Measurements from ENCODE around the gene PUS3. TPM values are rescaled to one million over a fixed set of nuclear protein-coding genes. Genes with fewer than 3 reads are reported as not detected.

PUS3 gene
- total RNA-seq: 10 to 100 TPM in 1 of 2 donors, 1 to 10 TPM in 1; 8.7 to 12.6 TPM
- 10 to 100 TPM; 13.5 to 19.1 (median 17.1) TPM for polyA plus RNA-seq (ENCODE audit: insufficient read length in 6 of 6)
- long read RNA-seq, donor 1, transcript PUS3-201 (4 exons, 1,843 nt): major isoform, 5 of 8 reads
- long read RNA-seq, donor 1, partial matches to known transcripts: 0 of 8 reads
- long read RNA-seq, donor 1, other reads (novel, unspliced or antisense): 0 of 8 reads
- long read RNA-seq, donor 2, partial matches to known transcripts: 5 of 14 reads
- long read RNA-seq, donor 2, other reads (novel, unspliced or antisense): 0 of 14 reads
- long read RNA-seq, donor 3, partial matches to known transcripts: 0 of 1 reads
- long read RNA-seq, donor 3, other reads (novel, unspliced or antisense): 0 of 1 reads
- long read RNA-seq, donor 4, transcript PUS3-201 (4 exons, 1,843 nt): major isoform, 5 of 13 reads
- long read RNA-seq, donor 4, partial matches to known transcripts: 1 of 13 reads
- long read RNA-seq, donor 4, other reads (novel, unspliced or antisense): 4 of 13 reads
- long read RNA-seq, donor 5, partial matches to known transcripts: 0 of 7 reads
- long read RNA-seq, donor 5, other reads (novel, unspliced or antisense): 0 of 7 reads
- long read RNA-seq, donor 6, partial matches to known transcripts: 0 of 7 reads
- long read RNA-seq, donor 6, other reads (novel, unspliced or antisense): 0 of 7 reads
- long read RNA-seq, donor 7, partial matches to known transcripts: 0 of 2 reads
- long read RNA-seq, donor 7, other reads (novel, unspliced or antisense): 0 of 2 reads
- long read RNA-seq, donor 8, partial matches to known transcripts: 0 of 4 reads
- long read RNA-seq, donor 8, other reads (novel, unspliced or antisense): 0 of 4 reads
- long read RNA-seq, donor 9: 0 reads
- long read RNA-seq, donor 10, partial matches to known transcripts: 0 of 11 reads
- long read RNA-seq, donor 10, other reads (novel, unspliced or antisense): 6 of 11 reads
- long read RNA-seq, donor 11, partial matches to known transcripts: 0 of 2 reads
- long read RNA-seq, donor 11, other reads (novel, unspliced or antisense): 0 of 2 reads
- long read RNA-seq, donor 12, partial matches to known transcripts: 0 of 3 reads
- long read RNA-seq, donor 12, other reads (novel, unspliced or antisense): 0 of 3 reads

DNA sequence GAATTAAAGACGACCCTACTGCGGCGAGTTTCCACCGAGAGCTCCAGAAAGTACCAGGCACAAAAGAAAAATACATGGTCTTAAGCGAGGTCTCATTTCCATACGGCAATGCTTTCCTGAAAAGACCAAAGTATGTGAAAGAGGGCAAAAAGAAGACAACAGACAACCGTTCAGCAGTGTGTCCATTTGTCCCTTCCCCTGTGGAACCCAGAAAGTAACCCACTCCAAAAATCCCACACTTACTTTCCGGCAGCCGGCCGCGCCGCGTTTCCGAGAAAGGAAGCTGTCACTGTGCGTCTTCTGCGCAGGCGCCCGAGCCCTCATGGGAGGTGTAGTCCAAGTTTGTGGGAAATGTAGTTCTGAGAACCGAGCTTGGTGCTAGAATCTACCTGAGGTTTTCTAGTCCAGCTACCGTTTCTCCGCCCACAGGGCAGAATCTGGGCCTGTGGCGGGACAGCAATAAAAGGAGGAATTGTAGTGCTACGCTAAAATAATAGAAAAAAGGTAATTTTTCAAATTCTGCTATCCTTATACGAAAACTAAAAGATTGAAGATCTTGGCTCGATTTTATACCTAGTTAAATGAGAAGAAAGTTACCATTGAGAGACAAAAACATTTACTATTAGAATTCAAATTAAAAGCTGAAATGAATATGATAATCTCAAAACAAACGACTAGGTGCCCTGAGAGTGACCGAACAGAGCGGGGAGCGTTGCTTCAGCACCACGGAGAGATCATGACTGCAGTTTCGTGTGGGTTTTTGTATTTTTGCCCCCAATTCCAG lies at the start of gene PUS3:
Gene PUS3 (minus strand): TSS at position 280 of the 784 bp plus-strand sequence. CDS start 6,922 bp downstream, outside the sequence.
- TF ChIP-seq, protein P1, sequence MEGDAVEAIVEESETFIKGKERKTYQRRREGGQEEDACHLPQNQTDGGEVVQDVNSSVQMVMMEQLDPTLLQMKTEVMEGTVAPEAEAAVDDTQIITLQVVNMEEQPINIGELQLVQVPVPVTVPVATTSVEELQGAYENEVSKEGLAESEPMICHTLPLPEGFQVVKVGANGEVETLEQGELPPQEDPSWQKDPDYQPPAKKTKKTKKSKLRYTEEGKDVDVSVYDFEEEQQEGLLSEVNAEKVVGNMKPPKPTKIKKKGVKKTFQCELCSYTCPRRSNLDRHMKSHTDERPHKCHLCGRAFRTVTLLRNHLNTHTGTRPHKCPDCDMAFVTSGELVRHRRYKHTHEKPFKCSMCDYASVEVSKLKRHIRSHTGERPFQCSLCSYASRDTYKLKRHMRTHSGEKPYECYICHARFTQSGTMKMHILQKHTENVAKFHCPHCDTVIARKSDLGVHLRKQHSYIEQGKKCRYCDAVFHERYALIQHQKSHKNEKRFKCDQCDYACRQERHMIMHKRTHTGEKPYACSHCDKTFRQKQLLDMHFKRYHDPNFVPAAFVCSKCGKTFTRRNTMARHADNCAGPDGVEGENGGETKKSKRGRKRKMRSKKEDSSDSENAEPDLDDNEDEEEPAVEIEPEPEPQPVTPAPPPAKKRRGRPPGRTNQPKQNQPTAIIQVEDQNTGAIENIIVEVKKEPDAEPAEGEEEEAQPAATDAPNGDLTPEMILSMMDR (IDR thresholded peaks at IDR 0.05): no peak
- Histone ChIP-seq H3K9me3 (no peaks in the 10 kb centered on the region), H3K4me3 (peak within 1 kb of the TSS; percentile 47 to 62), H3K27ac (peak within 1 kb of the TSS; percentile 58 to 83), H3K27me3 (peaks cover 18 to 37% of the 10 kb centered on the region in 2 donors), H3K36me3 (peaks cover 0 to 14% of the 10 kb centered on the region in 2 donors), H3K4me1 (peaks cover 15 to 27% of the 10 kb centered on the region in 2 donors)
- DNase-seq (peak; percentile 84 to 97 (median 91)), ATAC-seq (peak; percentile 98)
- intact Hi-C loops (cut with DNase I): no loop called here

DNA sequence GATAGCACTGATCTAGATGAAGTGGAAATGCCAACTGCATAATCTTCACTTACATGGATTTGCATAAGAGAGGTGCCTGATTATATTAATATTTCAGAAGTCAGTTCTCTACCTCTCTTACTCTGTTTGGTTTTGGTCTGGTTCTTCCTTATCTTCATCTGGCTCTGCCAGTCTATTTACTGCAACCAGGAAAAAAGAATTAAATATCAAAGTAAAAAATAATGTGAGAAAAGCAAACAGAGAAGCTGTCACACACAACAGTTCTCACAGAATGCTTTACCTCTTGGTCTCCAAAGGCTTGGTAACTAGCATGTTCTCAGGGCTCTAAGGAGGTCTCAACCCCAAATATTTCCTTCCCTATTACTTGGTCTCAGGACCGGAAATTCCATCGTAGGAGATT lies 49.6 kb upstream of the PUS3 start:
- Histone ChIP-seq H3K4me1 (peaks cover 0 to 5% of the 10 kb centered on the region in 2 donors), H3K9me3 (no peaks in the 10 kb centered on the region), H3K27ac (peak overlapping the region in 1 of 2 donors; percentile 45), H3K4me3 (no peak overlapping the region), H3K36me3 (no peaks in the 10 kb centered on the region), H3K27me3 (no peaks in the 10 kb centered on the region)
- TF ChIP-seq, protein P1 (IDR thresholded peaks at IDR 0.05): no peak
- intact Hi-C loops (cut with DNase I): no loop called here
- ATAC-seq: no peak
- no peak for DNase-seq

- H3K9me3 ChIP-seq: no peaks in the 10 kb centered on the region
- no peaks in the 10 kb centered on the region for H3K36me3 ChIP-seq
- no peaks in the 10 kb centered on the region for H3K27me3 ChIP-seq
- TF ChIP-seq, protein P1 (IDR thresholded peaks at IDR 0.05): no peak
- no peak overlapping the region for H3K27ac ChIP-seq
- H3K4me3 ChIP-seq: no peak overlapping the region
- H3K4me1 ChIP-seq: peaks cover 0 to 5% of the 10 kb centered on the region in 2 donors
- ATAC-seq (no peak), DNase-seq (peak in 1 of 4 donors; percentile 68)
- intact Hi-C loops (cut with DNase I): no loop called here
Measured at GRCh38 chr11:125951731-125952130, 48.7 kb upstream of the PUS3 start.

- peak; percentile 51 for ATAC-seq
- Histone ChIP-seq H3K9me3 (no peaks in the 10 kb centered on the region), H3K4me1 (peaks cover 0 to 5% of the 10 kb centered on the region in 2 donors)
Measured at GRCh38 chr11:125950696-125951651, 48.0 kb upstream of the PUS3 start.

More at GRCh38 chr11:125950696-125951651, 48.0 kb upstream of the PUS3 start:
- TF ChIP-seq, protein P1 (IDR thresholded peaks at IDR 0.05): no peak
- Histone ChIP-seq H3K4me3 (no peak overlapping the region), H3K27me3 (no peaks in the 10 kb centered on the region), H3K36me3 (no peaks in the 10 kb centered on the region), H3K27ac (no peak overlapping the region)
- DNase-seq: peak in 3 of 4 donors; percentile 68 to 90 (median 74)
- intact Hi-C loops (cut with DNase I): no loop called here
